Osteoblast (primary cell): ENCODE data around the gene ESRRG. TPM values are rescaled to one million over a fixed set of nuclear protein-coding genes. Genes with fewer than 3 reads are reported as not detected.
A peak's percentile ranks its signal among the peaks of the same experiment; 100 is the strongest.

Source experiments
- DNase-seq: peaks from one replicate; pipeline ENCODE4 v3.0.0; 2011; ENCODE audit warnings: low spot score, mixed read lengths; ENCODE audit not compliant: insufficient read length; ENCODE audit errors: missing footprints
- H2AFZ ChIP-seq: 2 replicates; pipeline ENCODE4 v1.6.0; 2011; ENCODE audit warnings: mild to moderate bottlenecking, low read length
- H3K27ac ChIP-seq: 2 replicates; pipeline ENCODE4 v1.5.1; 2011; ENCODE audit warnings: mild to moderate bottlenecking, low read depth, low read length, moderate library complexity
- H3K27me3 ChIP-seq: 2 replicates; pipeline ENCODE4 v1.6.0; 2012; ENCODE audit warnings: mild to moderate bottlenecking, control low read depth, inconsistent platforms, low read length, moderate library complexity; ENCODE audit not compliant: insufficient read depth
- H3K36me3 ChIP-seq: 2 replicates; pipeline ENCODE4 v1.5.1; 2011; ENCODE audit warnings: mild to moderate bottlenecking, low read length, control low read depth, moderate library complexity; ENCODE audit not compliant: insufficient read depth
- H3K4me1 ChIP-seq: 2 replicates; pipeline ENCODE4 v1.5.1; 2011; ENCODE audit warnings: mild to moderate bottlenecking, low read length, control low read depth, moderate library complexity; ENCODE audit not compliant: insufficient read depth
- H3K4me2 ChIP-seq: 2 replicates; pipeline ENCODE4 v1.6.0; 2011; ENCODE audit warnings: mild to moderate bottlenecking, low read length; ENCODE audit not compliant: insufficient read depth
- H3K4me3 ChIP-seq: fragments of 200-600 bp; sonication (generic); 3 replicates; pipeline ENCODE4 v1.5.1; 2012; ENCODE audit warnings: mild to moderate bottlenecking, low read length, inconsistent platforms; ENCODE audit not compliant: insufficient read depth
- H3K79me2 ChIP-seq: 2 replicates; pipeline ENCODE4 v1.6.0; 2012; ENCODE audit warnings: mild to moderate bottlenecking, low read length, control low read depth, inconsistent platforms; ENCODE audit not compliant: insufficient read depth
- H3K9me3 ChIP-seq: 2 replicates; pipeline ENCODE4 v1.5.1; 2011; ENCODE audit warnings: low read depth, low read length, control low read depth
- H4K20me1 ChIP-seq: 2 replicates; pipeline ENCODE4 v1.6.0; 2012; ENCODE audit warnings: mild to moderate bottlenecking, low read length, control low read depth; ENCODE audit not compliant: insufficient read depth
- CTCF ChIP-seq: IDR thresholded peaks from 2 replicates; pipeline ENCODE4 v1.5.1; 2011; ENCODE audit warnings: mild to moderate bottlenecking, low read depth, low read length, moderate library complexity; ENCODE audit errors: extremely low read depth
- total RNA-seq: library from RNA; depleted of rRNA; stranded (reverse); fragments of >200 nt; gene quantifications from 2 replicates; pipeline ENCODE4 v1.2.3, GENCODE V29; 2012

The ESRRG gene
- total RNA-seq, 1 donor: not detected

- H3K36me3 ChIP-seq: no peaks in the 10 kb centered on the region
- H3K27me3 ChIP-seq: no peaks in the 10 kb centered on the region
- no peak overlapping the region for H3K27ac ChIP-seq
- H3K9me3 ChIP-seq: no peaks in the 10 kb centered on the region
- no peaks in the 10 kb centered on the region for H3K79me2 ChIP-seq
- no peaks in the 10 kb centered on the region for H4K20me1 ChIP-seq
- H3K4me3 ChIP-seq: no peak overlapping the region
- no peak overlapping the region for H2AFZ ChIP-seq
- TF ChIP-seq CTCF: no peak
- peak; percentile 46 for DNase-seq
- H3K4me2 ChIP-seq: no peak overlapping the region
- peaks cover 12% of the 10 kb centered on the region for H3K4me1 ChIP-seq
Measured at GRCh38 chr1:216459651-216460207, 263.5 kb downstream of the ESRRG start.

GRCh38 chr1:216458812-216459211, 264.4 kb downstream of the ESRRG start:
- H3K9me3 ChIP-seq: no peaks in the 10 kb centered on the region
- no peak overlapping the region for H3K27ac ChIP-seq
- no peaks in the 10 kb centered on the region for H3K27me3 ChIP-seq
- H4K20me1 ChIP-seq: no peaks in the 10 kb centered on the region
- no peak for DNase-seq
- H3K4me1 ChIP-seq: peaks cover 12% of the 10 kb centered on the region
- no peak overlapping the region for H3K4me3 ChIP-seq
- no peak overlapping the region for H2AFZ ChIP-seq
- no peaks in the 10 kb centered on the region for H3K79me2 ChIP-seq
- H3K4me2 ChIP-seq: no peak overlapping the region
- no peak for TF ChIP-seq CTCF
- H3K36me3 ChIP-seq: no peaks in the 10 kb centered on the region

- Histone ChIP-seq H3K36me3 (no peaks in the 10 kb centered on the region), H3K4me1 (peaks cover 12% of the 10 kb centered on the region), H3K4me2 (no peak overlapping the region), H4K20me1 (no peaks in the 10 kb centered on the region), H3K27ac (no peak overlapping the region), H3K27me3 (no peaks in the 10 kb centered on the region), H3K4me3 (no peak overlapping the region), H3K9me3 (no peaks in the 10 kb centered on the region), H2AFZ (no peak overlapping the region), H3K79me2 (no peaks in the 10 kb centered on the region)
- no peak for DNase-seq
- no peak for TF ChIP-seq CTCF
Measured at GRCh38 chr1:216457356-216457755, 265.9 kb downstream of the ESRRG start.

- Histone ChIP-seq H3K4me3 (no peak overlapping the region), H3K4me1 (peaks cover 9% of the 10 kb centered on the region), H3K4me2 (no peak overlapping the region), H3K79me2 (no peaks in the 10 kb centered on the region), H2AFZ (no peak overlapping the region), H3K27me3 (no peaks in the 10 kb centered on the region), H3K36me3 (no peaks in the 10 kb centered on the region), H3K9me3 (no peaks in the 10 kb centered on the region), H3K27ac (no peak overlapping the region), H4K20me1 (no peaks in the 10 kb centered on the region)
- DNase-seq: peak; percentile 86
- TF ChIP-seq CTCF: no peak
Measured at GRCh38 chr1:216456682-216457081, 266.5 kb downstream of the ESRRG start.
